ENCODE measurements around the gene CORO6.

The CORO6 gene

GRCh38 chr17:29612094-29612403 is 10.7 kb downstream of the CORO6 start:
- Histone ChIP-seq H3K4me2 (ENCODE audit: low read depth, low read length) (no peak overlapping the region), H3K79me2 (ENCODE audit: low read length) (no peaks in the 10 kb centered on the region), H4K20me1 (ENCODE audit: insufficient read depth, low read length) (no peaks in the 10 kb centered on the region), H3K27me3 (replicated peaks; ENCODE audit: insufficient read depth, low read length) (peaks cover 11% of the 10 kb centered on the region), H3K36me3 (replicated peaks; ENCODE audit: insufficient read depth, low read length) (no peaks in the 10 kb centered on the region), H3K9ac (ENCODE audit: low read length) (no peak overlapping the region), H3K4me3 (ENCODE audit: low read length) (no peak overlapping the region), H3K4me1 (ENCODE audit: low read length) (peaks cover 26% of the 10 kb centered on the region), H3F3A (ENCODE audit: insufficient read depth, low read length) (no peaks in the 10 kb centered on the region), H2AFZ (ENCODE audit: low read length) (no peak overlapping the region), H3K9me2 (replicated peaks; ENCODE audit: insufficient read depth, low read length) (no peaks in the 10 kb centered on the region), H3K9me3 (replicated peaks; ENCODE audit: insufficient read depth, low read length) (no peaks in the 10 kb centered on the region), H3K27ac (ENCODE audit: low read length) (no peak overlapping the region)
- DNase-seq = no peak
- no peak for TF ChIP-seq EZH2 (optimal IDR thresholded peaks at IDR 0.05; ENCODE audit: low read depth, low read length)
- TF ChIP-seq CTCF (IDR thresholded peaks at IDR 0.05; ENCODE audit: low read length) = no peak
- TF ChIP-seq EZH2phosphoT487 (IDR thresholded peaks at IDR 0.05; ENCODE audit: low read length) = no peak

GRCh38 chr17:29611351-29612093 is 11.2 kb downstream of the CORO6 start:
- no peaks in the 10 kb centered on the region for H3F3A ChIP-seq (ENCODE audit: insufficient read depth, low read length)
- no peaks in the 10 kb centered on the region for H3K9me2 ChIP-seq (replicated peaks; ENCODE audit: insufficient read depth, low read length)
- no peak overlapping the region for H3K9ac ChIP-seq (ENCODE audit: low read length)
- no peaks in the 10 kb centered on the region for H4K20me1 ChIP-seq (ENCODE audit: insufficient read depth, low read length)
- H2AFZ ChIP-seq (ENCODE audit: low read length) = no peak overlapping the region
- no peak for DNase-seq
- H3K36me3 ChIP-seq (replicated peaks; ENCODE audit: insufficient read depth, low read length) = no peaks in the 10 kb centered on the region
- peaks cover 11% of the 10 kb centered on the region for H3K27me3 ChIP-seq (replicated peaks; ENCODE audit: insufficient read depth, low read length)
- H3K4me1 ChIP-seq (ENCODE audit: low read length) = peaks cover 23% of the 10 kb centered on the region
- no peak for TF ChIP-seq EZH2phosphoT487 (IDR thresholded peaks at IDR 0.05; ENCODE audit: low read length)
- TF ChIP-seq EZH2 (optimal IDR thresholded peaks at IDR 0.05; ENCODE audit: low read depth, low read length) = no peak
- no peak for TF ChIP-seq CTCF (IDR thresholded peaks at IDR 0.05; ENCODE audit: low read length)
- no peak overlapping the region for H3K27ac ChIP-seq (ENCODE audit: low read length)
- H3K4me3 ChIP-seq (ENCODE audit: low read length) = no peak overlapping the region
- no peaks in the 10 kb centered on the region for H3K9me3 ChIP-seq (replicated peaks; ENCODE audit: insufficient read depth, low read length)
- no peaks in the 10 kb centered on the region for H3K79me2 ChIP-seq (ENCODE audit: low read length)
- H3K4me2 ChIP-seq (ENCODE audit: low read depth, low read length) = no peak overlapping the region

GRCh38 chr17:29610395-29610794 is 12.3 kb downstream of the CORO6 start:
- Histone ChIP-seq H3K9ac (ENCODE audit: low read length) (no peak overlapping the region), H3K27ac (ENCODE audit: low read length) (no peak overlapping the region), H2AFZ (ENCODE audit: low read length) (no peak overlapping the region), H3F3A (ENCODE audit: insufficient read depth, low read length) (no peaks in the 10 kb centered on the region), H3K9me3 (replicated peaks; ENCODE audit: insufficient read depth, low read length) (no peaks in the 10 kb centered on the region), H3K4me1 (ENCODE audit: low read length) (peaks cover 13% of the 10 kb centered on the region; the same call in 1 of the 2 replicates), H3K36me3 (replicated peaks; ENCODE audit: insufficient read depth, low read length) (no peaks in the 10 kb centered on the region), H3K79me2 (ENCODE audit: low read length) (no peaks in the 10 kb centered on the region), H3K9me2 (replicated peaks; ENCODE audit: insufficient read depth, low read length) (no peaks in the 10 kb centered on the region), H4K20me1 (ENCODE audit: insufficient read depth, low read length) (no peaks in the 10 kb centered on the region), H3K4me2 (ENCODE audit: low read depth, low read length) (no peak overlapping the region), H3K4me3 (ENCODE audit: low read length) (no peak overlapping the region), H3K27me3 (replicated peaks; ENCODE audit: insufficient read depth, low read length) (peaks cover 4% of the 10 kb centered on the region; the same call in 1 of the 2 replicates)
- no peak for DNase-seq
- TF ChIP-seq EZH2phosphoT487 (IDR thresholded peaks at IDR 0.05; ENCODE audit: low read length) = no peak
- no peak for TF ChIP-seq EZH2 (optimal IDR thresholded peaks at IDR 0.05; ENCODE audit: low read depth, low read length)
- TF ChIP-seq CTCF (IDR thresholded peaks at IDR 0.05; ENCODE audit: low read length) = no peak
